Trophoblast cell (in vitro differentiated cells and primary cell): ENCODE results near the gene CNR1.

Experiments used
- DNase-seq, 2 donors: peaks; one replicate each; pipeline ENCODE4 v3.0.0-alpha.2; 2016
- H2AFZ ChIP-seq: 2 replicates; pipeline ENCODE4 v1.6.1; 2013; ENCODE audit warnings: low read length, moderate library complexity, mild to moderate bottlenecking; ENCODE audit not compliant: insufficient read depth, poor library complexity
- H2AK5ac ChIP-seq: 2 replicates; pipeline ENCODE4 v1.6.1; 2013; ENCODE audit warnings: mild to moderate bottlenecking, low read length
- H2BK120ac ChIP-seq: 2 replicates; pipeline ENCODE4 v1.6.1; 2013; ENCODE audit warnings: low read length, mild to moderate bottlenecking, moderate library complexity; ENCODE audit not compliant: insufficient read depth, poor library complexity
- H2BK12ac ChIP-seq: 2 replicates; pipeline ENCODE4 v1.6.1; 2013; ENCODE audit warnings: mild to moderate bottlenecking, low read length, moderate library complexity
- H2BK5ac ChIP-seq: 2 replicates; pipeline ENCODE4 v1.6.1; 2013; ENCODE audit warnings: low read length, low read depth, moderate library complexity, mild to moderate bottlenecking; ENCODE audit not compliant: poor library complexity
- H3K14ac ChIP-seq: 2 replicates; pipeline ENCODE4 v1.6.1; 2013; ENCODE audit warnings: mild to moderate bottlenecking, low read length
- H3K18ac ChIP-seq: 2 replicates; pipeline ENCODE4 v1.6.1; 2013; ENCODE audit warnings: mild to moderate bottlenecking, low read length
- H3K23ac ChIP-seq: 2 replicates; pipeline ENCODE4 v1.6.1; 2013; ENCODE audit warnings: low read length
- H3K27ac ChIP-seq: 2 replicates; pipeline ENCODE4 v1.5.1; 2013; ENCODE audit warnings: low read depth, mild to moderate bottlenecking, inconsistent platforms, low read length, moderate library complexity
- H3K27me3 ChIP-seq: 2 replicates; pipeline ENCODE4 v1.6.1; 2013; ENCODE audit warnings: inconsistent platforms, mild to moderate bottlenecking, low read length, moderate library complexity; ENCODE audit not compliant: insufficient read depth
- H3K36me3 ChIP-seq, 2 experiments: 1 replicate in 1 of 2; 2 replicates in 1 of 2; pipeline ENCODE4 v1.6.1; 2013; ENCODE audit warnings: low read length in 2 of 2, mild to moderate bottlenecking in 2 of 2, moderate library complexity in 1 of 2; ENCODE audit not compliant: insufficient read depth in 2 of 2, control insufficient read depth in 1 of 2
- H3K4ac ChIP-seq: 2 replicates; pipeline ENCODE4 v1.6.1; 2013; ENCODE audit warnings: low read depth, mild to moderate bottlenecking, low read length, moderate library complexity
- H3K4me1 ChIP-seq, 2 experiments: 1 replicate in 1 of 2; 2 replicates in 1 of 2; pipeline ENCODE4 v1.6.1; 2013; ENCODE audit warnings: low read length in 2 of 2, mild to moderate bottlenecking in 2 of 2, moderate library complexity in 1 of 2; ENCODE audit not compliant: insufficient read depth in 2 of 2, control insufficient read depth in 1 of 2
- H3K4me2 ChIP-seq: 2 replicates; pipeline ENCODE4 v1.6.1; 2013; ENCODE audit warnings: inconsistent platforms, mild to moderate bottlenecking, low read length, moderate library complexity
- H3K4me3 ChIP-seq: 2 replicates; pipeline ENCODE4 v1.5.1; 2013; ENCODE audit warnings: mild to moderate bottlenecking, low read depth, low read length, inconsistent platforms
- H3K79me1 ChIP-seq: one replicate; pipeline ENCODE4 v1.6.1; 2013; ENCODE audit warnings: low read length
- H3K79me2 ChIP-seq: 2 replicates; pipeline ENCODE4 v1.6.1; 2013; ENCODE audit warnings: low read length, mild to moderate bottlenecking; ENCODE audit not compliant: control insufficient read depth, insufficient read depth, poor library complexity
- H3K9ac ChIP-seq: 2 replicates; pipeline ENCODE4 v1.6.1; 2013; ENCODE audit warnings: mild to moderate bottlenecking, low read length
- H3K9me3 ChIP-seq: 2 replicates; pipeline ENCODE4 v1.6.1; 2013; ENCODE audit warnings: low read depth, mild to moderate bottlenecking, control low read depth, inconsistent platforms, low read length; ENCODE audit not compliant: insufficient read depth
- H4K12ac ChIP-seq: 2 replicates; pipeline ENCODE4 v1.6.1; 2013; ENCODE audit warnings: low read depth, mild to moderate bottlenecking, low read length, moderate library complexity
- H4K8ac ChIP-seq: 2 replicates; pipeline ENCODE4 v1.6.1; 2013; ENCODE audit warnings: low read depth, mild to moderate bottlenecking, low read length, moderate library complexity
- H4K91ac ChIP-seq: one replicate; pipeline ENCODE4 v1.6.1; 2013; ENCODE audit warnings: low read depth, mild to moderate bottlenecking, low read length, moderate library complexity
- WGBS: extraction: QIAGEN DNeasy Blood & Tissue Kit; methylation state at CpG from one replicate; pipeline ENCODE4 v1.1.7; 2013; ENCODE audit warnings: missing lambda C conversion rate; ENCODE audit not compliant: insufficient read length, insufficient coverage; ENCODE audit errors: extremely low coverage; 5-methylcytosine and 5-hydroxymethylcytosine counted together

CNR1 gene

DNA sequence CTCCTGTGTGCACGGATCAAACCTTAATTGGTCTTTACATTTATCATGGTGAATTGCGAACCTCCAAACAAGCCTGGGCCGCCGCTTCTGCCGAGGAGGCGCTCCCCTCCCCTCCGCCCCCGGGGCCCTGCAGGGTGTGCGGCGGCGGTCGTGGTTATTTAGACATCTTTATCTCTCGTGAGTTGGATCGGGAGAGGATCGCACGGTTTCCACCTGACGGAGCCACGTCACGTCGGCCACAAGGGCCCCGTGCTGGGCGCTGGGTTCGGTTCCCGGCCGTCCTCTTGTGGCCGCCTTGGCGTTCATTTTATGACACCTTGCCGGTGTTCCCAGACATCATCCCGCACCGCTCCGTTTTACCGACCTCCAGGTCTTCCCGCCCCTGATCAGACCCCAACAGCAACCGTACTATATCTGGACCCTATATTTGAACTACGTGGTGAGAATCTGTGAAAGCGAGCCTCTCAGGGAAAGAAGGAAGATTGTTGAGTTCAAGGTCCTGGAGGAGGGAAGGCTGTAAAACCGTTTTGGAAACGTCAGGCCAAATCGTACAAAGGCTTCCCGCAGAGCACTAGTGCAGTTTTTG, 1.3 kb upstream of the CNR1 start:
- Histone ChIP-seq H3K27me3 (peaks cover 36% of the 10 kb centered on the region), H4K8ac (no peak overlapping the region), H3K79me2 (no peaks in the 10 kb centered on the region), H2BK12ac (no peak overlapping the region), H4K91ac (no peak overlapping the region), H3K9ac (no peak overlapping the region), H3K23ac (no peak overlapping the region), H3K79me1 (no peaks in the 10 kb centered on the region), H3K36me3 (no peaks in the 10 kb centered on the region), H3K9me3 (peaks cover 3% of the 10 kb centered on the region), H3K4me1 (peaks cover 4 to 15% of the 10 kb centered on the region in 2 experiments), H4K12ac (no peak overlapping the region), H2BK5ac (no peak overlapping the region), H3K14ac (no peak overlapping the region), H2AK5ac (no peak overlapping the region), H3K4me3 (no peak overlapping the region), H3K27ac (no peak overlapping the region), H3K4me2 (peak overlapping the region; percentile 75), H3K4ac (no peak overlapping the region), H3K18ac (no peak overlapping the region), H2BK120ac (no peak overlapping the region), H2AFZ (no peak overlapping the region)
- DNase-seq = no peak
- WGBS = no CpG with 5 or more reads among the region's 40 CpGs

DNA sequence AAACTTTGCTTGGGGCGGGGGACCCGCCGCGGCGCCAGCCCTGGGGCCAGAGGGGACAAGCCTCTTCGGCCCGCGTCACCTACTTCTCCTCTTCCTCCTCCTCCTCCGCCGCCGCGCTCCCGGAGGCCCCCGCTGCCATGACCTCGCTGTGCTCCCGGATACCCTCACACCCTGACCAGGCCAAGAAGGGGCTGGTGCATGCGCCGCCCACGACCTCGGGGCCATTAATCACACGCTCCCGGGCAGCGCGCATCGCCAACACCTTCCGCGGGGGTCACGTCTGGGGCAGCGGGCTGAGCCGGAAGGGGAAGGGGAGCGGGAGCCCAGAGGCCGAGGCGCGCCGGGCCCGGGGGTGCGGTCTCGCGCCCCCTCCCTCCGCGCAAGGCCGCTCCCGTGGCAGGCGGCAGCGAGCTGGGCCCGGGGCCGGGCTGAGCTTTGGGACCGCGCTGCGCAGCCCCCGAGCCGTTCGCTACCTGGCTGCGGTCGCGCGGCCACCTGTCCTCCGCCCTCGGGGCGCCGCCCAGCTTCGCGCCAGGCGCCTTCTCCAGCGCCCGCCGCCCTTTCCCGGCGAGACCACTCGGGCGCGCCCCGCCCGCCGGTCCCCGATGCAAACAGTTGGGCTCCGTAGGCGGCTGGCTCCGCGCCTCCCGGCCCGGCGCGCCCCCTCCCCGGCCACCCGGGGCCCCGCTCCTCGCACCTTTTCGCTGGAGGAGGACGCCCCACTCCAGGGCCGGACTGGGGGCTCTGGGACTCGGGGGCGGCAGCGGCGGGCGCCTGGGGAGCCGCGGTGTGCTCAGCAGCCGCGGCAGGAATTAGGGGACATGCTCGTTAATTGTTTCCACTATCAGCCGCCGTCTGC, 575 bp upstream of the CNR1 start:
- Histone ChIP-seq H2AFZ (peak overlapping the region; percentile 67), H3K9me3 (peaks cover 3% of the 10 kb centered on the region), H4K8ac (no peak overlapping the region), H2BK12ac (no peak overlapping the region), H3K4ac (no peak overlapping the region), H3K4me1 (peaks cover 4 to 15% of the 10 kb centered on the region in 2 experiments), H3K23ac (no peak overlapping the region), H2BK5ac (no peak overlapping the region), H3K14ac (no peak overlapping the region), H4K12ac (no peak overlapping the region), H3K18ac (no peak overlapping the region), H3K9ac (no peak overlapping the region), H2BK120ac (no peak overlapping the region), H4K91ac (no peak overlapping the region), H3K79me1 (no peaks in the 10 kb centered on the region), H3K36me3 (no peaks in the 10 kb centered on the region), H3K4me2 (peak overlapping the region; percentile 75), H2AK5ac (no peak overlapping the region), H3K27me3 (peaks cover 36% of the 10 kb centered on the region), H3K27ac (no peak overlapping the region), H3K4me3 (peak overlapping the region; percentile 64), H3K79me2 (no peaks in the 10 kb centered on the region)
- no peak for DNase-seq
- WGBS = no CpG with 5 or more reads among the region's 103 CpGs

DNA sequence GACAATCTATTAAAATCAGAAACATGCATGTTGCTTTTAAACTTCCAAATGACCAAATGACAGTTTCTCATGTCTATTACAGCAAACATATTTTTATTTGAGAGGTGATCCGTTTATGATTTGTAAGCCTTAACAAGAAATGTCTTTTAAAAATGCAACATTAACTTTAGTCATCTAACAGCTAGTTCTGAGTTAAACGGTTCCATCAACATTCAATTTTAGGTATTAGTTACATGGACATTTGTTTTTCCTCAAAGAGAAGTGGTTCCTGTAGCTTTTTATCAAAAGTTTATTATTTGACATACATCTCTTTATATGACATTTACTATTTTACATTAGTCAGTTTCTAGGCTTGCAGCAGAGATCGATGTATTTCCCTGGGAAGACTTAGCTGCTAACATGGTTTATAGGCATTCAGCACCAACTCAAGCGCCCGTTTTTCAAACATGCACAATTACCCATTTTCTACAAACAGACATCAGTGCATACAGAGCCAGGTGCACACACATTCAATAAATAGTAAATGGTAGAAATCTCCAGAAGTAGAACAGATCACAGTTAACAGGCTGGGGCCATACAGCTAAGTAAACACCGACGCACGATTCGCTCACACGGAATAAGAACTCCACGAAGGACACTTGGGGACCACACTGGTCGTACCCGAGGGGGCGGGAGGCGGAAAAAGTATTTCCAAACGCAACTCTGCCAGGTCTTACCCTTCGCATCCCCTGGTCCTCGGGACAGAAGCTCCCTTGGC, 882 bp downstream of the CNR1 start:
- H4K8ac ChIP-seq = no peak overlapping the region
- no peak overlapping the region for H3K4ac ChIP-seq
- H3K4me2 ChIP-seq = peak overlapping the region; percentile 75
- peaks cover 4 to 15% of the 10 kb centered on the region in 2 experiments for H3K4me1 ChIP-seq
- peaks cover 35% of the 10 kb centered on the region for H3K27me3 ChIP-seq
- H3K36me3 ChIP-seq = no peaks in the 10 kb centered on the region
- peak overlapping the region; percentile 64 for H3K4me3 ChIP-seq
- H2BK12ac ChIP-seq = no peak overlapping the region
- DNase-seq = no peak
- H2AK5ac ChIP-seq = no peak overlapping the region
- no peaks in the 10 kb centered on the region for H3K79me2 ChIP-seq
- no peak overlapping the region for H3K23ac ChIP-seq
- H3K9ac ChIP-seq = no peak overlapping the region
- H4K12ac ChIP-seq = no peak overlapping the region
- H3K9me3 ChIP-seq = peaks cover 3% of the 10 kb centered on the region
- H3K27ac ChIP-seq = no peak overlapping the region
- no peak overlapping the region for H4K91ac ChIP-seq
- WGBS = no CpG with 5 or more reads among the region's 18 CpGs
- H3K79me1 ChIP-seq = no peaks in the 10 kb centered on the region
- H3K14ac ChIP-seq = no peak overlapping the region
- no peak overlapping the region for H2AFZ ChIP-seq
- no peak overlapping the region for H2BK120ac ChIP-seq
- no peak overlapping the region for H3K18ac ChIP-seq
- no peak overlapping the region for H2BK5ac ChIP-seq

DNA sequence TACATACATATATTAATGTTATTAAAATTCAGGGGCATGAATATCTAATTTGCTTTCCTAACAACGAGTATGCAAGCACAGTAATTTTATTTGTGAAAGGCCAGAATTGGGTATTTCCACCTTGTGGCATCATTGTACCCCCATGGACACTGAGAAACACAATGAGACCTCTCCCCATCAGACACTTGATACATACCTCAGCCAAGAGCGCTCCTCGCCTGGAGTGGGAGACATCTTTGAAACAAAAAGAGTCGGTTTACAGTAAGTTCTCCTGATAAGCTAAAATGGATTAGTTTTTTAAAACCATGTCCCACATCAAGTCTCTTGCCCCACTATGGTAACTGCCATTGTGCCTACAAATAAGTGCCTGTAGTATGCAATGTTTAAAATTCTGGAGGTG, 2.1 kb downstream of the CNR1 start:
- no CpG with 5 or more reads among the region's 4 CpGs for WGBS
- Histone ChIP-seq H3K4me1 (peaks cover 4 to 15% of the 10 kb centered on the region in 2 experiments), H4K8ac (no peak overlapping the region), H3K4me2 (no peak overlapping the region), H2BK5ac (no peak overlapping the region), H3K36me3 (no peaks in the 10 kb centered on the region), H2BK120ac (no peak overlapping the region), H4K91ac (no peak overlapping the region), H3K27me3 (peaks cover 32% of the 10 kb centered on the region), H3K23ac (no peak overlapping the region), H3K9ac (no peak overlapping the region), H3K18ac (no peak overlapping the region), H3K9me3 (peaks cover 3% of the 10 kb centered on the region), H3K4ac (no peak overlapping the region), H3K79me2 (no peaks in the 10 kb centered on the region), H3K4me3 (no peak overlapping the region), H2AK5ac (no peak overlapping the region), H2AFZ (no peak overlapping the region), H2BK12ac (no peak overlapping the region), H3K79me1 (no peaks in the 10 kb centered on the region), H4K12ac (no peak overlapping the region), H3K27ac (no peak overlapping the region), H3K14ac (no peak overlapping the region)
- DNase-seq = no peak
